HEK293T (cell line): ENCODE results near the gene ABCD1.
"Not testable (repeated sequence)": the region's sequence is repeated elsewhere in the genome, so short reads cannot be mapped to it uniquely, and the experiment has no call there.

Experiments
- BHLHE40 ChIP-seq: fragments of 450-650 bp; IDR thresholded peaks from 2 replicates; pipeline ENCODE4 v1.6.1; 2016; ENCODE audit warnings: mild to moderate bottlenecking, moderate library complexity, borderline replicate concordance
- L3MBTL2 ChIP-seq: fragments of 450-650 bp; conservative IDR thresholded peaks from 2 replicates; pipeline ENCODE4 v1.6.1; 2016; ENCODE audit warnings: mild to moderate bottlenecking
- TARDBP ChIP-seq: fragments of 450-650 bp; IDR thresholded peaks from 2 replicates; pipeline ENCODE4 v1.6.1; 2016
- TF ChIP-seq, protein P1 (sequence below): fragments of 450-650 bp; IDR thresholded peaks from 2 replicates; pipeline ENCODE4 v1.6.1; 2016

DNA sequence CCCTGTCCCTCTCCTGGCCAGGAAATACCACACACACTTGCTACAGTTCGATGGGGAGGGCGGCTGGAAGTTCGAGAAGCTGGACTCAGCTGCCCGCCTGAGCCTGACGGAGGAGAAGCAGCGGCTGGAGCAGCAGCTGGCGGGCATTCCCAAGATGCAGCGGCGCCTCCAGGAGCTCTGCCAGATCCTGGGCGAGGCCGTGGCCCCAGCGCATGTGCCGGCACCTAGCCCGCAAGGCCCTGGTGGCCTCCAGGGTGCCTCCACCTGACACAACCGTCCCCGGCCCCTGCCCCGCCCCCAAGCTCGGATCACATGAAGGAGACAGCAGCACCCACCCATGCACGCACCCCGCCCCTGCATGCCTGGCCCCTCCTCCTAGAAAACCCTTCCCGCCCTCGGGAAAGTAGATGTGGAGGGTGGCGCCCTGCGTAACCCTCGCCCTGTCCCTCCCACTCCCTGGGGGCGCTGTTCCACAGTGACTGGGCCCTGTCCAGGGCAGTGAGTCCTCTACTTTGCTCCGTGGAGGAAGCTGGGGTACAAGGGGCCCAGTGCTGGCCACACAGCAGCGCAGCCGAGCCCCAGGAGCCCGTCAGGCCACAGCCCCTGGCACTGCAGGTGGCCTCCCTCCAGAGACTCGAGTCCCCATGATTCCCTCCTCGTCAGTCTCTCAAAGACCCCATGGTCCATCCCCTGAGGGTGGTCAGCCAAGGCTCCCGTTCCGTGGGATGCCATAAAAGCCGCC lies 19.0 kb downstream of the ABCD1 start:
- TF ChIP-seq BHLHE40, L3MBTL2, TARDBP: not testable (repeated sequence)
- TF ChIP-seq, protein P1, sequence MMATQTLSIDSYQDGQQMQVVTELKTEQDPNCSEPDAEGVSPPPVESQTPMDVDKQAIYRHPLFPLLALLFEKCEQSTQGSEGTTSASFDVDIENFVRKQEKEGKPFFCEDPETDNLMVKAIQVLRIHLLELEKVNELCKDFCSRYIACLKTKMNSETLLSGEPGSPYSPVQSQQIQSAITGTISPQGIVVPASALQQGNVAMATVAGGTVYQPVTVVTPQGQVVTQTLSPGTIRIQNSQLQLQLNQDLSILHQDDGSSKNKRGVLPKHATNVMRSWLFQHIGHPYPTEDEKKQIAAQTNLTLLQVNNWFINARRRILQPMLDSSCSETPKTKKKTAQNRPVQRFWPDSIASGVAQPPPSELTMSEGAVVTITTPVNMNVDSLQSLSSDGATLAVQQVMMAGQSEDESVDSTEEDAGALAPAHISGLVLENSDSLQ = not testable (repeated sequence)
